ENCODE measurements around the gene TMEM141. TPM values are rescaled to one million over a fixed set of nuclear protein-coding genes. Genes with fewer than 3 reads are reported as not detected.

TMEM141 gene
- total RNA-seq, 2 donors from 2014 or later, result 16.5 to 21.8 TPM

Other genes with a start within 250 kb of the TMEM141 start
- 10 to 100 TPM; 31.7 to 37.5 TPM for gene NOTCH1, start 245.3 kb upstream of the TMEM141 start, total RNA-seq
- 1 to 10 TPM in 1 of 2 donors, not detected in 1; 5.7 TPM for gene EGFL7, start 128.4 kb upstream of the TMEM141 start, total RNA-seq
- 1 to 10 TPM; 7.7 to 8.5 TPM for gene AGPAT2, start 103.9 kb upstream of the TMEM141 start, total RNA-seq
- 1 to 10 TPM; 1.3 to 3.2 TPM for gene DIPK1B, start 78.8 kb upstream of the TMEM141 start, total RNA-seq
- gene LCN10, start 48.4 kb upstream of the TMEM141 start, total RNA-seq, result under 1 TPM in 1 of 2 donors, not detected in 1; 0.90 TPM
- gene LCN6, start 42.8 kb upstream of the TMEM141 start, total RNA-seq, result not detected
- under 1 TPM in 1 of 2 donors, not detected in 1; 0.65 TPM for gene LCN8, start 33.1 kb upstream of the TMEM141 start, total RNA-seq
- gene LCN15, start 26.8 kb upstream of the TMEM141 start, total RNA-seq, result not detected
- 1 to 10 TPM; 1.8 to 2.2 TPM for gene CCDC183, start 5.0 kb downstream of the TMEM141 start, total RNA-seq
- 10 to 100 TPM; 55.6 to 59.7 TPM for gene RABL6, start 16.6 kb downstream of the TMEM141 start, total RNA-seq
- gene AJM1, start 51.1 kb downstream of the TMEM141 start, total RNA-seq, result 1 to 10 TPM; 2.9 to 3.7 TPM
- 10 to 100 TPM; 33.8 to 36.2 TPM for gene PHPT1, start 58.1 kb downstream of the TMEM141 start, total RNA-seq
- 1 to 10 TPM; 3.4 TPM for gene MAMDC4, start 61.0 kb downstream of the TMEM141 start, total RNA-seq
- 100 to 1,000 TPM; 212 to 224 TPM for gene EDF1, start 75.0 kb downstream of the TMEM141 start, total RNA-seq
- gene TRAF2, start 95.2 kb downstream of the TMEM141 start, total RNA-seq, result 10 to 100 TPM; 20.8 to 21.4 TPM
- 10 to 100 TPM; 84.3 to 88.4 TPM for gene FBXW5, start 153.4 kb downstream of the TMEM141 start, total RNA-seq
- 1 to 10 TPM; 1.4 to 2.7 TPM for gene C8G, start 153.9 kb downstream of the TMEM141 start, total RNA-seq
- gene LCN12, start 160.9 kb downstream of the TMEM141 start, total RNA-seq, result 1 to 10 TPM; 2.6 to 4.2 TPM
- gene PTGDS, start 186.2 kb downstream of the TMEM141 start, total RNA-seq, result 100 to 1,000 TPM in 1 of 2 donors, 10 to 100 TPM in 1; 21.4 to 166 TPM
- 1 to 10 TPM in 1 of 2 donors, under 1 TPM in 1; 0.96 to 2.9 TPM for gene LCNL1, start 191.6 kb downstream of the TMEM141 start, total RNA-seq
- 10 to 100 TPM; 85.7 to 89.9 TPM for gene PAXX, start 201.1 kb downstream of the TMEM141 start, total RNA-seq
- 1 to 10 TPM; 1.9 to 2.1 TPM for gene CLIC3, start 205.2 kb downstream of the TMEM141 start, total RNA-seq
- gene ABCA2, start 236.9 kb downstream of the TMEM141 start, total RNA-seq, result 100 to 1,000 TPM; 120 to 131 TPM
- 10 to 100 TPM in 1 of 2 donors, 1 to 10 TPM in 1; 7.7 to 10.6 TPM for gene FUT7, start 240.7 kb downstream of the TMEM141 start, total RNA-seq

All from T-helper 17 cell (primary cell).